ENCODE results near the gene SEMA4B.

DNA sequence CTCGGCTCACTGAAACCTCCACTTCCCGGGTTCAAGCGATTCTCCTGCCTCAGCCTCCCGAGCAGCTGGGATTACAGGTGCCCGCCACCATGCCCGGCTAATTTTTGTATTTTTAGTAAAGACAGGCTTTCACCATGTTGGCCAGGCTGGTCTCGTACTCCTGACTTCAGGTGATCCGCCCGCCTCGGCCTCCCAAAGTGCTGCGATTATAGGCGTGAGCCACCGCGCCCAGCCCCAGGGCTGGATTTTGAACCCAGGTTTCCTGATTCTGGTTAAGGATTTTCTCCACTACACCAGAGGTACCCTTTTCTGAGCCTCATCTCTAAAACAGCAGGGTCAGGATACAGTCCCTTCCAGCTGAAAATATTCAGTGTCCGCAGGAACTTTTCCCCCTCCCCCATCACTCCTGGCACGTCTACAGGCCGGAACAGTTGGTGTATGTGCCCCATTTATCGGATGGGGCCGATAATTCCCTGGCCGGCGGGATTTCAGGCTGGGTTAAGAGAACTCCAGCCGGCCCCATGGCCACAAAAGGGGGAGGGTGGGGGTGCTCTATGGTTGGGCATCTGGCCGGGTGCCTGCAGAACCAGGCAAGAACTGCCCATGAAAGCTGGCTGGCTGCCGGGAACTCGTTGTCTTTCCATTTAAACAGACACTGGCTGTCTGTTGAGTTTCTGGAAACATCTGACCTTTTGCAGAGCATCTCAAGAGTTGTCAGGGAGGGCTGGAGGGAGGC is 26.8 kb upstream of the SEMA4B start:
- no peak for TF ChIP-seq CTCF (conservative IDR thresholded peaks at IDR 0.05; ENCODE audit: low read length)
- no peak for TF ChIP-seq EZH2phosphoT487 (IDR thresholded peaks at IDR 0.05; ENCODE audit: borderline replicate concordance)

Measured in Loucy (cell line).